Left lobe of liver (tissue), 2 donors: ENCODE data around the gene NOTO. TPM values are rescaled to one million over a fixed set of nuclear protein-coding genes. Genes with fewer than 3 reads are reported as not detected.
A peak's percentile ranks its signal among the peaks of the same experiment; 100 is the strongest.
"Not testable (repeated sequence)": the region's sequence is repeated elsewhere in the genome, so short reads cannot be mapped to it uniquely, and the experiment has no call there.

Source experiments
- ATAC-seq: fragments of 200-7000 bp; cut with Tn5 transposase; one replicate; pipeline ENCODE4 v1.9.1; 2020; ENCODE audit warnings: mild to moderate bottlenecking, moderate library complexity
- DNase-seq: peaks from one replicate; pipeline ENCODE4 v3.0.0-alpha.2; 2020; ENCODE audit warnings: low spot score
- total RNA-seq: library from RNA; stranded (reverse); gene quantifications from one replicate; pipeline ENCODE4 v1.2.1, GENCODE V29; 2021
- donor health status: DM: no; HTN: no; CAD: no; lungs with moderate emphysema.
- donor health status: DM: no; HTN: yes; CAD: no.

Gene NOTO, protein sequence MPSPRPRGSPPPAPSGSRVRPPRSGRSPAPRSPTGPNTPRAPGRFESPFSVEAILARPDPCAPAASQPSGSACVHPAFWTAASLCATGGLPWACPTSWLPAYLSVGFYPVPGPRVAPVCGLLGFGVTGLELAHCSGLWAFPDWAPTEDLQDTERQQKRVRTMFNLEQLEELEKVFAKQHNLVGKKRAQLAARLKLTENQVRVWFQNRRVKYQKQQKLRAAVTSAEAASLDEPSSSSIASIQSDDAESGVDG
- not detected for total RNA-seq

DNA sequence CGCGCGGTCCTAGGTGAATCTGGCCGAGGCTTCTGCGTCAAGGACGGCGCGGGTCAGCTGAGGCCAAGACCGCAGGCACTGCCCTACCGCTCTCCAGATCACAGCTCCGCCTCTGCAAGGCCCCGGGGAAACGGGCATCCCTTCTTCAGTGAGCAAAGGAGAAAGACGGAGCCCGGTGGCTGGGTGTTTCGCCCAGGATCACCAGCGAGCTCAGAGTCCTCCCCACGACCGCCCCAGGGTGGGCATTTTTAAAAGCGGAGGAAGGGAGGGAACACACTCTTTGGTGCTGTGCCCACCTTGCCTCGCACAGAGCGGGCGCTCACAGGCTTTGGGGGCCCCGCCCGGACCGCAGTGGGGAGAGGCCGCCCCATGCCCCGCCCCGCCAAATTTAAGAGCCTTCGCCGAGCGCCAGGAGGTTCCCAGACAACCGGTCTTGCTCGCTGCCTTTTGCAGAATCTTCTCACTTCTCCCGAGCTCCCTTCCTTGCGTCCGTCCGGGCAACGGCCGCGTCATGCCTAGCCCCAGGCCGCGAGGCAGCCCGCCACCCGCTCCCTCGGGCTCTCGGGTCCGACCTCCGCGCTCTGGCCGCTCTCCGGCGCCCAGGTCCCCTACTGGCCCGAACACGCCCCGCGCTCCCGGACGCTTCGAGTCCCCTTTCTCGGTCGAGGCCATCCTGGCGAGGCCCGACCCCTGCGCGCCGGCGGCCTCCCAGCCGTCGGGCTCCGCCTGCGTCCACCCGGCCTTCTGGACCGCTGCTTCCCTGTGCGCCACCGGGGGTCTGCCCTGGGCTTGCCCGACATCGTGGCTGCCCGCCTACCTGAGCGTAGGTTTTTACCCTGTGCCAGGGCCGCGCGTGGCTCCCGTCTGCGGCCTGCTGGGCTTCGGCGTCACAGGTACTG is at the start of gene NOTO:
Gene NOTO (plus strand): TSS at position 419 of the 899 bp plus-strand sequence. CDS start 93 bp downstream, at position 512.
- DNase-seq (no peak), ATAC-seq (peak; percentile 29)

DNA sequence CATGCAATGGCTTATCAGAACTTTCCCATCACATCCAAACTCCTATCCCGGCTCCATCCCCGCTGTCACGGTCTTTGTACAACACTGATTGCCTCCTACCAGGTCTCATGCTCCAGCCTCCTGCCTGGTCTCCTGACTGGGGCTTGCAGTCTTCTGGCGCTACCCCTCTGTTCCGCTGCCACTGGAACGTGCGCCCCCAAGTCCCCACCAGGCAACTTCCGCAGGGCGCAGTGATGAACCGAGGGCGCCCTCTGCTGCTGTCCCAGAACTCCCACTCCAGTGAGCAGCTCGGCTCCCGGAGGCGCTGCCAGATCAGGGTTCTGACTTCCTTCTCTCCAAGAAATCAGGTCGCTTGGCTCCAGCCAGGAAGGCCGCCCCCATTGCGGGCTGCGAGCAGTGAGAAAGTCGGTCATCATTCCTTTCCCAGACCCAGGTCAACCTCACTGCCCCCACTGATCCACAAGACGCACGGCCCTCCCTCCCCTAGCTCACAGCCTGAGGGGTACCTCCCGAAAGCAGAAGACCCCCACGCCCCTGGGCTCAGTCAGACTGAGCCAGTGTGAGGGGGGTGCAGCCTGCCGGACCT is 45.7 kb upstream of the NOTO start:
- peak; percentile 94 for ATAC-seq
- peak; percentile 60 for DNase-seq

DNA sequence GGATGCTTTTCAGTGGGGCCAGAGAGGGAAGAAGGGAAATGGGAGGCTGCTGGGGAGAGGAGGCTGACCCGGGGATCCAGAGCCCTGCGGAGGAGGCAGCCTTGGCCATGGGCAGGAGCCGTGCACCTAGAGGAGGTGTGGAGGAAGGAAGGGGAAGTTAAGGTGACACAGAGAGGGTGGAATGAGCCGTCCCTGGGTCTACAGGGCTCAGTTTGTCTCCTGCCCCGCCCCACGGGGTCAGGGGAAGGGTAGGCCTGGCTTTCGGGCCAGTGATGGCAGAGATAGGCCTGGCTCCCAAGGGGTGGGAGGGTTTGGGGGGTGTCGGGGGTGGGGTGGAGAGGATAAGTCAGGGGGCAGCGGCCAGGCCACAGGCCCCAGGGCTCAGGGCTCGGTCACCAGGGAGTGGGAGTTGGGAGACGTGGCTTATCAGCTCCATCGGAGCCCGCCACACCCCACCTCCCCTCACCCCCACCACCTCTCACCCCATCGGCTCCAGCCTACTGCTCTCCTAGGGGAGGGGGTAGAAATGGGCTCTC is 39.5 kb upstream of the NOTO start:
- no peak for DNase-seq
- no peak for ATAC-seq

DNA sequence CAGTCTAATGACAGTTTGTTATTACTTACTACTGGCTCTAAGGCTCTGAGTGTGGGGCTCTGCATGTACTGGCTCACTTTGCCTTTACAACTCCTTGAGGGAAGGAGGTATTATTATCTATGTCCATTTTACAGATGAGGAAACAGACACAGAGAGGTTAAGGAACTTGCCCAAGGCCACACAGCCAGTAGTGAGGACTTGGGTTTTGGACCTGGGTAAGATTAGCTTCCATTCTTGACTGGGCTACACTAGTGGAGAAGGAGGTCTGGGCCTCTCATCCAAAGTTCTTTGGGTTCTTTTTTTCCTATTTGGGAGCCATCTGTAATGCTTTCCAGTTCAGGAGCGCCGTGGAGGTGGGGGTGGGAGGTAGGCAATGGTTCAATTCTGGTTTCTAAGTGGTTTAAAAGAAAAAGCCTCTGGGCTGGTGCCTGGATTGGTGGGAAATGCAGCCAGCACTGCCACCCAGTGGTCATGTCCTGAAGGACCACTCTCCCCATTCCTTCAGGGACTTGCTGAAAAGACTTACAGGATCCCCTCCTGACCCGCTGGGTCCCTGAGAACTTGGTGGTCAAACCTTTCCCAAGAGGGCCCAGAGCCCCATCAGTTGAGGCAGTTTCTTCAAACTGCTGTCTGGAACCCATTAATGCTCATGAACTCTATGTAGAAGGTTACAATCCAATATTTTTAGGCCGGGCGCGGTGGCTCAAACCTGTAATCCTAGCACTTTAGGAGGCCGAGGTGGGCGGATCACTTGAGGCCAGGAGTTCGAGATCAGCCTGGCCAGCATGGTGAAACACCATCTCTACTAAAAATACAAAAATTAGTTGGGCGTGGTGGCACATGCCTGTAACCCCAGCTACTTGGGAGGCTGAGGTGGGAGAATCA is 38.6 kb upstream of the NOTO start:
- peak; percentile 97 for ATAC-seq
- peak; percentile 65 for DNase-seq

DNA sequence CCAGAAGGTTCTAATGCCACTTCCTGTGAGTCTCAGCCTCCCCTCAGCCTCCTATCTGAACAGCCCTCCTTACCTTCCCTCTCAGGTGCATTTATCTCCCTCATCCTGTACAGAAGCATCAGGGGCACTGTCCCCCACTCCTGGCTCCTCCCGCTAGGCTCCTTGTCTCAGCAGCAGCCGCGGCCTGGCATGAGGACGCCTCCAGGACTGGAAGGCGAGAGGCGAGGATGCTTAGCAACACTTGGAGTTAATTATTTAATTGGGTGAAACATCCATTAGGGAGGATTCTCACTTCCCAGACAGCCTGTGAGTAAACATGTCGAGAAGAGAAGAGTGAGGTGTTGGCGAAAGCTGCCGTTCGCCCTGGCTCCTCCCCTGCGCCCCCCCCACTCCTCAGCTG is 36.4 kb upstream of the NOTO start:
- not testable (repeated sequence) for ATAC-seq, DNase-seq

DNA sequence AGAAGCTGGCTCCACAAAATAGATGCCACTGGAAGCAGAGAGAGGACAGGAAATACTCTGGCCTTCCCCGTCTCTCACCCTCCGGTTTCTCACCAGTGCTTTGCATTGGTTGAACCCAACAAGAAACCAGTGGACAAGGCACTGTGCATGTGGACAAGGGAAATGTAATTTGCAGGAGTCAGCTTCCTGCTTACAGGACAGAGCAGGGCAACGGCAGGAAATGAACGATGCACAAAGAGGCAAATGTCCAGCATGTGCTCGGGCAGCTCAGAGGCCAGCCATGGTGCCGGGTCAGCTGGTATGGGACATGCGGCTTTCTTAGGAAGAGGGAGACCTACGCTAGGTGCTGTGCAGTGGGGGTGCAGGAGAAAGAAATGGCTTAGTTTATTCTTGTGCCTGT is 35.6 kb upstream of the NOTO start:
- peak; percentile 41 for ATAC-seq
- DNase-seq = not testable (repeated sequence)

DNA sequence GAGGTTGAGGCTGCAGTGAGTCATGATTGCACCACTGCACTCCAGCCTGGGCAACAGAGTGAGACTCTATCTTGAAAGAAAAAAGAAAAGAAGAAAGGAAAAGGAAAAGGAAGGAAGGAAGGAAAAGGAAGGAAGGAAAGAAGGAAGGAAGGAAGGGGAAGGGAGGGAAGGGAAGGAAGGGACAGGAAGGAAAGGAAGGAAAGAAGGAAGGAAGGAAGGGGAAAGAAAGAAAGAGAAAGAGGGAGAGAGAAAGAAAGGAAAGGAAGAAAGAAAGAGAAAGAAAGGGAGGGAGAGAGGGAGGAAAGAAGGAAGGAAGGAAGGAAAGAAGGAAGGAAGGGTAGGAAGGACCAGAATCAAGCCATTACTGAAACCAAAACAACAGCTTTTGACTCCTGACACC is 34.0 kb upstream of the NOTO start:
- DNase-seq = not testable (repeated sequence)

DNA sequence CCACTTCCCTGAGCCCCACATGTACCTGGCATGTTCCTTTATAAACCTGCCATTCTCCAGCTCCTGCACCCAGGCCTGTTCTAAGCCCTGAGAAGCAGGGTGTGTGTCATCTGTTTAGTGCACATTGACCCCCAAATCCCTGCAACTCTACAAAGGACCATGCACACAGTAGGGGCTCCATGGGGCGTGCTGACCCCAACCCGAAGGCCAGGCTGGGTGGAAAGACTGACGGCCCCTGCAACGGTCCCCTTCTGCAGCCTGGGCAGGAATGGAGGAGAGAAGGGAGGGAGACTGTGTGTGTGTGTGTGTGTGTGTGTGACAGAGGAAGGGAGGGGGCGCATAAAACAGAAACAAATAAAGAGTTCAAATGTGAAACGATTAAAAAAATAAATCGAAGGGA is 32.0 kb upstream of the NOTO start:
- ATAC-seq, DNase-seq: not testable (repeated sequence)

More for the DNA sequence above, 34.0 kb upstream of the NOTO start:
- not testable (repeated sequence) for ATAC-seq

DNA sequence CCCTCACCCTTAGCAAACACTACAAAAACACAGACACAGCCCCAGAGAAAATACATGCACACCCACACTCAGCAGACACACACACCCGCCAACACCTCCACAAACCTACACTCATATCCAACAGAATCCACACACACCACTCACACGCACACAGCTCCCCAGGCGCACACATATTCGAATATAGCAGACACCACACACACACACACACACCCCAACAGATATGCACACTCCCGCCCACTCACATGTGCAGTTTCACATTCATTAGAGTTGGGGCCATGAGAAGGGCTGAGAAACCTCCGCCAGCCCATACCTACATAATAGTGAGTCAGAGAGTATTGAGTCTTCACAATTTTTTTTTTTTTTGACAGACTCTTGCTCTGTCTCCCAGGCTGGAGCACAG is 29.4 kb upstream of the NOTO start:
- DNase-seq = no peak

DNA sequence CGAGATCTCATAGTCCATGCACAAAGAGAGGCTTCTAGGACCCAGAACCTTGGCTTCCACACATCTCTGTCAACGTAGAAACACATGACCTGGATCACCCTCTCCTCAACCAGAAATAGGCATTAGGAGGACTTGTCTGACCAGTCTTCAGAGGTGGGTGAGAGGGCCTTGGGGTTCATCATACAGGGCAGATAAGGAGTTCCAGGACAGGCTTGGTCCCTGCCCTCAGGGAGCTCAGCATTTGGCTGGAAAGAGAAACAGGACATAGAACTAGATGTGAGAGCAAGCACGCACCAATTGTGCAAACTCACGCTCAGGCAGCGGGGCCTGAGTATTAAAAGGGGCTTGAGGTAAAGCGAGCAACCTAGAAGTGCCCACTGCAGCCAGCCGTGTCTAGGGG is 28.6 kb upstream of the NOTO start:
- DNase-seq (no peak), ATAC-seq (no peak)

More for the DNA sequence above, 29.4 kb upstream of the NOTO start:
- ATAC-seq = no peak

DNA sequence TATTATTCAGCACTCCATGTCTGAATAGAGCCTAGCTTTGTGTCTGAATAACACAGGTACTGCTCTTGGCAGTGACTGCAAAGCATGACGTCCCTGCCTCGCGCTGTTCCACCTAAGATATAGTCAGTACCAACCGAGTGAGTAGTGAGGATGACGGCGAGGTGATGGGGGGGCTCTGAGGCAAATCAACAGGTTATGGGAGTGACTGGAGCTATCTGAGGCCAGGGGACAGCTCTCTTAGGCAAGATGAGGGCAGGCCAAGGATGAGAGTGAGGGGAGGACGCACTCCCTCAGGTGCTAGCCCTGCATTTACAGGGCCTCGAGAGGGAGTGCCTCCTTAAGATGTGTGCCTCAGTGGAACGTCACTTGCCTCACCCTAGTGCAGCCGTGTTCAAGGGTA is 28.1 kb upstream of the NOTO start:
- ATAC-seq (no peak), DNase-seq (no peak)

DNA sequence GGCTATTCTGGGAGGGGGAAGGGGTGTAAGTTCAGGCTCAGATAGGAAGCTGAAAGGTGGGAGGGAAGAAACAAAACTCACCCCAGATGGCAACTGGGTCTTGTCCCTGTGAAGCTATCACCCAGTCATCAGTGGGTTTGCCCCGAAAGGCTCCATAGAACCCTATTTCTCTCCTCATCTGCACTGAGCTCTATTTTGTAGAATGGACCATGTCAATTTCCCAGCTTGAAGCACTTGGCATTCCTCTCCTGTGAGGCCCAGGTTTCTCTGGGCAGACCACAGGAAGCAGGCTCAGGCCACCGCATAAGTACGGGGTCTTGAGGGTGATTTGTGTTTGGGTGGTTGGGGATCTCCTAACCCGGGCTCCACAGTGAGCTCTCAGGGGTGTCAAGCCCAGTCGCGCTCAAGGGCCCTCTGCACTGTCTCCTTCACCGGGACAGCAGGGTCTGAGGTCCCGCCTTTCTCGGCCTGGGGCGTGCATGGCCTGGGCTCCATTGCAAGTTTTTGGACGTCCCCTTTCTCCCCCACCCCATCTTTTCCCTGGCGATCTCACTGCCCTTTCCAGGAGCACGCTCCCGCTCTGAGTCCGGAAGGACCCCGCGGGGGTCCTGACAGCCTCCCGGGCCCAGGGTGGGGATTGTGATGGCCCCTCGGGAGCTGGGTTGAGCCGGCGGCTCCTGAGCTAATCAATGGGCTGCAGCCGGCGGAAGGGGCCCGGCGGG is 27.3 kb upstream of the NOTO start:
- ATAC-seq = no peak
- DNase-seq = no peak

DNA sequence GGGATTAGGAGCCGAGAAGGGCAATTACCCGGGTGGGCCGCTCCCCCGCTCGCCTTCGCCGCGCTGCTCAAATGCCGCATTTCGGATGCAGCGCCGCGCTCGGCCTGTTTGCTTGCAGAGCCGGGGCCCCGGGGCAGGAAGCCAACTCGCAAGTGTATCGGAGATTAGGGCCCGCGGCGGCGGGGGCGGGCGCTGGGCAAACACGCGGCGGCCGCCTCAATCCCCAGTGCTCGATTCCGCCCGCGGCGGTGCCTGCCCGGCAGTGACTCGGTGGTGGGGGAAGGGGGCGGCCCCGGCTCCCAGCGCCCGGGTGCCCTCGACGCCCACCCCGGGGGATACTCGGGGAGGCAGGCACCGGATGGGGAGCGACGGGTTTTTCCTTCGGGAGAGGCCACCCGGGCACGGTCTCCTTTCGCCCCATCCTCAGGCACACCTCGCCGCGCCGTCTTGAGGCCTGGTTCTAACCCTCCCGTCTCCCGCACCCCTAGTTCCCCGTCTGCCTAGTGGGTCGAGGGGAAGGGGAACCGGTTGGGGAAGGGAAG is 26.6 kb upstream of the NOTO start:
- DNase-seq = peak; percentile 80
- ATAC-seq = peak; percentile 61

DNA sequence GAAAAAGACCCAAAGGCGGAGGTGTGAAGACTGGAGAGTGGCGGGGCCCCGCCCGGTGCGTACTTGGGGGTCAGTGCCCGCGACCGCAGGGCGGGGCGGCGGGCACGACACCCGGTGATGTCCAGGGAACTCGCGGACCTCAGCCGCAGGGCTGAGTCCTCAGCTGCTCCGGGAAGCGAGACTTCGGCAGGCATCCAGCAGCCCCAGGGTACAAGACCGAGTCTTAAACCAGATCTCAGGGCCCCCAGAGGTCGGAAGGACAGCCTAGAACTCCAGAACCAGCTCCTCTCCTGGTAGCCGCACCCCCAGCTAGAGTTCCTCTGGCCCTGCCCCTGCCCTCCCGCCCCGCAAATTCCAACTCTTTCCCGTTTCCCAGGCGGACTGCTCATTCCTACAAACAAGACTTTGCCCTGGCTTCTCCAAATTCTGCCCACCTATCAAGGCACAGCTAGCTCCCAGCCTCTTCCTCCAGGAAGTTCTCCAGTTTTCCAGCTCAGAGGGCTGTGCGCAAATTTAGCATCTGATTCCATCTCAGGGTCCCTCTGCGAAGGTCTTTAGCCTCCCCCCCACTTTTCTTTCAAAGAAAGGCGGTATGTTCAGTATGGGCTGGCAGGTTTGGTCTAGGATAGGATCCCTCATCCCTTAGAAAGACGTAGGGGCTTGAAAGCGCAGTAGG is 26.0 kb upstream of the NOTO start:
- ATAC-seq = peak; percentile 33
- DNase-seq = peak; percentile 49

DNA sequence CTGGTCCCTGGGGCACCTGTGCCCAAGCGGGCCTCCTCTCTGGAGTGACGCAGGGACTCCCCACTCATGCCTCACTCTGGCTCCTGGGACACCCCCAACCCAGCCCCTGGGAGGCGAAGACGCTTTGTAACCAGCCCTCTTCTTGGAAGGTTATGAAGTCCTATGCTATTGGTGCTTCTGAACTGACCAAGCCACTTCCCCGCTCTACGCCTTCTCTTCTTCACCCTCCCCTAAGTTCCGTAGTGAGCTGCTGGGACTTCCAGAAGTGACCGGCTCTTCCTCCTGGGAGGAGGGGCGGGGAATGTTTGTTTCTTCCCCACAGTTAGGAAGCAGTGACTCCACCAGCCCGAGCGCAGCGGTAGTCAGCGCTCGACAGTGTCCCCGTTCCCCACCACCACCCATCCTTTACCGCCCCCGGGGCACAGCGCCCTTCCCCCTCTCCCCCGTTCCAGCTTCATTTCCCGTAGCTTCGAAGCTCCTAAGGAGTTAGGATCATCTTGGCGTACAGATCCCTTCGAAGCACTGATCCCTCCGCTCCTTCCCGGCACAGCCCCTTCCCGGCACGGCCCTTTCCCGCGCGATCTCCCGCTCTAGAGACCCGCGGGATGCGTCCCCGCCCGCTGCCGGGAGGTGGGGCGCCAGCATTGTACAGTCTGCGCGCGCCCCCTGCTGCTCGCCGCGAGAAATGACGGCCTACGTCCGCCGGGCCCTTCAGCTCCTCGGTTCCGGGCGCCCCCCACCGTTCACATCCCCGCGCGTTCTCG is 25.3 kb upstream of the NOTO start:
- DNase-seq (peak; percentile 87), ATAC-seq (peak; percentile 95)

DNA sequence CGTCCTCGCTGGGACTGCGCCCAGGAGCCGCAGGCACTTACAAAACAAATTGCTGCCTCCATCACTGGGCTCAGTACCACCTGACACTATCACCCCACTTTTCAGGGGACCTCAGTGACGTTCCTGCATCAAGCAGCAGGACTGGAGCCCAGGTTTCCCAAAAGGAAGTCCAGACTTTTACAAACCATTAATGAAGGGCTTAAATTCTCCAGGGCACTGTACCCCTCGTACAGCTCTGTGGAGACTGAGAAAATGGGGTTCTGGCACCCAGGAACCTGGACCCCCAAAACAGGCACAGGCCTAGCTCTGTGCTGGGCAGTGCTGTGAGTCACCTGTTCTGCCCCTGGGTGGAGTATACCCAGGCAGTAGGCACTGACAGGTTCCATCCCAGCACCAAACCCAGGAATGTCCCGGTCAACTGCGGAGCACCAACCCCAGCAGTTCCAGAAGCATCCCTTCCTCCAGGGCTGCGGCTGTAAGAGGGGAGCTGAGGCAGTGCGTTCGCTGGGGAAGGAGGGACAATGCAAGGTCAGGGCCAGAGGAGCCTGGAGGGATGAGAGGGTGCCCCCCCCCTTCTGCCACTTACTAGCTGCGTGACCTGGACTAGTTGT is 24.6 kb upstream of the NOTO start:
- DNase-seq = no peak
- ATAC-seq = peak; percentile 1

DNA sequence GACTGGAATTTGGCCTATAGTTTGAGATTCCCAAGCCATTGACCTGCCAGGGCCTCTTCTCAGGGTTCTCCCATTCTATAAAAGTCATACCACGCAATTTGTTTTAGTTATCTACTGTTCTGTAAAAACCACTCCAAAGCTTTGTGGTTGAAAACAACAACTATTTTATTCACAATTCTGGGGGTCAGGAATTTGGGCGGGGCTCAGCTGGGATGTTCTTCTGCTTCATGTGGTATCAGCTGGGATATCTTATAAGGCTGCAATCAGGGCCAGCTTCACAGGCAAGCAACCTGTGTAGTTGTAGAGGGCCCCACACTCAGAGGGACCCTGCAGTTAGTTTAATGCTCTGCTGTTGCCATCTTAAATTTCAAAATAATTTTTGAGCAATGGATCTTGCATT is 16.4 kb upstream of the NOTO start:
- ATAC-seq = no peak
- no peak for DNase-seq

DNA sequence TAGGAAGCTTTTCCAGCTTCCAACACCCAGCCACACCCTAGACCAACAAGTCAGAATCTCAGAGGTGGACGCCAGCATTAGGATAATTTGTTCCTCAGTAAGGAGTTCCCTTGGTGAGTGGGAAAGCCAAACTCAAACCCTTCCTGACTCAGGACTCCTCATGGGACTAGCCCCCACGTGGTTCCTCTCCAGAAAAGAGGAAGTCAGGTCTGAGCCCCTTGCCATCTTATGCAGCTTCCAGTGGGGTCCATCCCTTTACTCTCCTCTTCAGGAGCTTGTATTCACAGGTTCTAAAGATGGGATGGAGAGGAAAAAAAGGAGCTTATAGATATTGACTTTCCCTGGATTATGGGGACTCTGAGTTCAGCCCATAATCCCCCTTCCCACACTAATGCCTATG is 14.8 kb upstream of the NOTO start:
- ATAC-seq = no peak
- DNase-seq = no peak
